TTC549 (cell line): Measurements from ENCODE around the gene HCRT.
"Not testable (repeated sequence)": the region's sequence is repeated elsewhere in the genome, so short reads cannot be mapped to it uniquely, and the experiment has no call there.

ENCODE experiments used
- FAIRE-seq: peaks from 2 replicates; lab custom pipeline; 2012; peaks lifted over from hg19 to GRCh38; lab: Jason Lieb, UNC

Gene HCRT

DNA sequence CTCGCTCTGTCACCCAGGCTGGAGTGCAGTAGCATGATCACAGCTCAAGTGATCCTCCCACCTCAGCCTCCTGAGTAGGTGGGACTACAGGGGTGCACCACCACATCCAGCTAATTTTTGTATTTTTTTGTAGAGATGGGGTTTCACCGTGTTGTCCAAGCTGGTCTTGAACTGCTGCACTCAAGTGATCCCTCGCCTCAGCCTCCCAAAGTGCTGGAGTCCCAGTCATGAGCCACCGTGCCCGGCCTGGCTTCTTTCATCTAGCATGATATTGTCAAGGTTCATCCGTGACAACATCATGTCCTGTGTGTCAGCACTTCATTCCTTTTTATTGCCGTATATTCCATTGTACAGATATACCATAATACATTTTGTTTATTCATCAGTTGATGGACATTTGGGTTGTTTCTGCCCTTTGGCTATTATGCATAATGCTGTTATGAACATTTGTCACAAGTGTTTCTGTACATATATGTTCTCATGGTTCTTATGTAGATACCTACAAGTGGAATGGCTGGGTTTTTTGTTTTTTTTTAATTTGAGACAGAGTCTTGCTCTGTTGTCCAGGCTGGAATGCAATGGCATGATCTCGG, 12.4 kb upstream of the HCRT start:
- no peak for FAIRE-seq

DNA sequence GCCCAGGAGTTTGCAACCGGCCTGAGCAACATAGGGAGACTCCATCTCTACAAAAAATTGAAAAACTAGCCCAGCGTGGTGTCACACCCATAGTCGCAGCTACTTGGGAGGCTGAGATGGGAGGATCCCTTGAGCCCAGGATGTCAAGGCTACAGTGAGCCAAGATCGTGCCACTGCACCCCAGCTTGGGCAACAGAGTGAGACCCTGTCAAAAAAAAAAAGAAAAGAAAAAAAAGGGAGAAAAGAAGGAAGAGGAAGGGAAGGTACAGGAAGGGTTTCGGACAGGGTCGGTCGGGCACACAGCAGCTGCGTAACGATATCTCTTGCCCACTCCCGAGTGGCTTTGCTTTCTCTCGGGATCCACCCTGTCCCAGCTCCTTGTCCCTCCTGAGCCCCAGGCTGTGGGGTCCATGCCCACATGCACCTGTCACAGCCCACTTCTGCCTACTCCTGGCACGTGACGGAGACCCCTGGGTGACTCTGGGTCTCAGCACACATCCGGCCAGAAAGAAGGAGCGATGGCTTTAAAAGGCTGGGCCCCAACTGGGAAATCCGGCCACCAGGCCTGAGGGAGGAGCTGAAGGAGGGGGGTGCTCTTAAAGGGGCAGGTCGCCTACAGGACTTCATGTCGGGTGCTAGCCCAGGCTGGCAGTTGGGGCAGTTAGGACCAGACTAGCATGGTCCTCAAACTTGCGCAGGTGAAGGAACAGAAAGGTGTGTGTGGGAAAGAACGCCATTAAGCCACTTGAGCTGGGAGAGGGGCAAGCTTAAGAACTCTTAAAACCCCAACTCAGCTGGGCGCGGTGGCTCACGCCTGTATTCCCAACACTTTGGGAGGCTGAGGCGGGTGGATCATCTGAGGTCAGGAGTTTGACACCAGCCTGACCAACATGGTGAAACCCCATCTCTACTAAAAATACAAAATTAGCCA, 9.0 kb upstream of the HCRT start, which contains the start of gene GHDC:
TSS of gene GHDC (minus strand) at position 526 of the 931 bp plus-strand sequence. CDS start 913 bp downstream, outside the sequence.
- FAIRE-seq: no peak

DNA sequence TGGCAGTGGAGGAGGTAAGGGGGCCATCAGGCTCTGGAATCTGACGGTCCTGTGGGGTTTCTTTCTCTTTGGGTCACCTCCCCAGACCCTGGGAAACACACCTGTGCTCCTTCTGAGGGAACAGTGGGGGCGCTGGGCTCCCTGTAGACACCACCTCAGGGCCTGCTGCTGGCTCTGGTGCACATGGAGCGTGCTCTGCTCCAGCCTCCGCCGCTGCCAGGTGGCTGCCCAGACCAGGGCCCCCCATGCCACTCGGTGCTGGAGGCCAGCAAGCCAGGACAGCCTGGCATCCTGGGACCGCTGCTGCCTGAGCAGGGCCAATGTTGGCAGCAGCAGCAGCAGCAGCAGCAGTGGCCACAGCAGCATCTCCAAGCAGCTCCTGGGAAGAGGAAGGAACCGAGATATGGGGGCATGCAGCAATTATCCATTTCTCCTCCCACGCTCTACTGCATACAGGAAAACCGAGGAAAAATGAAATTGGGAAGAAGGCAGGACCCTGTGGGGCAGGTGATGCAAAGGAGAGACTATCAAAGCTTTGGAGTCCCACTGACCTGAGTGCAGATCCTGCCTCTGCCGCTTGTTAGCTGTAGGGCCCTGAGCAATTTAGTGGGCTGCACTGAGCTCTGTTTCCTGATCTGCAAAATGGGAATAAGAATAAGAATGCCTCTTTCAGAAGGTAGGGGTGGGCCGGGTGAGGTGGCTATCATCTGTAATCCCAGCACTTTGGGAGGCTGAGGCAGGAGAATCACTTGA, 8.1 kb upstream of the HCRT start:
- FAIRE-seq: no peak

DNA sequence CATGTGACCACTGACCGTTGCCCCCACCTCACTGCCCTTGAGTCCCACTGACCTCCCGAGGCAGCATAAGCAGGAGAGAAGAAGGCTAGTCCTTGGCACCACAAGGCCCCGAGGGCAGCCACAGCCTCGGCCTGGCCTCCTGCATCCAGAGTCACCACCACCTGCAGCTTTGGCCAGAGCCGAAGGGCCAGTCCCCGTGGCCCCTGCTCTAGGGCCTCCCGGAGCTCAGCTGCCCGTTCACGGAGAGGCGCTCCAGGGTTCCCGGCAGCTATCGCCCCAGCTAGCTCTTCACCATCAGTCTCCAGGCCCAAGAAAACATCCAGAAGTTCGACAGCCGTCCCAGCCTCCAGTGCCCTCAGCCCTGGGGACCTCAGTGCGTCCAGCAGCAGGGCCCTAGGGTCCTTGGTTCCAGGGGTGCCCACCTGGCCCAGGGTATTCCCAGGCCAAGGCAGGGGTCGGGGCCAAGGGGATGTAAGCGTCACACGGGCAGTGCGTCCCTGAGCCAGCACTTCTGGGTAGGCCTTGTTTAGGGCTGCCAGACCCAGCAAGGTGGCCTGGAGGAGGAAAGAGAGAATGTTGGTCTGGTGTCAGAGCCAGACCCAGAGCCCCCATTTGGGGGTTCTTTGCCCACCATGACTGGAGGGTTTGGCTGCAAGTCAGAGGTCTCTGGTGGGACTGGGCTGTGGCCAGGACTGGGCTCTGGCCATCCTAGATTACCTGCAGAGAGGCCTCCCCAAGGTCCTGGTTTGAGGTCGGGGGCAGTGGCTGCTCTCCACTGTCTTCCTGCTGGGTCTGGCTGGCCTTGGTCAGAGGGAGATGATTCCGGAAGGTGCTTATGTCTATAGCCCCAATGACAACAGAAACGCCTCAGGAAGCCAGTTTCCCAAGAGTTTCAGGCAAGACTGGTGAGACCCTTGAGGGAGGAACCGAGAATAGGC, 7.2 kb upstream of the HCRT start:
- no peak for FAIRE-seq

DNA sequence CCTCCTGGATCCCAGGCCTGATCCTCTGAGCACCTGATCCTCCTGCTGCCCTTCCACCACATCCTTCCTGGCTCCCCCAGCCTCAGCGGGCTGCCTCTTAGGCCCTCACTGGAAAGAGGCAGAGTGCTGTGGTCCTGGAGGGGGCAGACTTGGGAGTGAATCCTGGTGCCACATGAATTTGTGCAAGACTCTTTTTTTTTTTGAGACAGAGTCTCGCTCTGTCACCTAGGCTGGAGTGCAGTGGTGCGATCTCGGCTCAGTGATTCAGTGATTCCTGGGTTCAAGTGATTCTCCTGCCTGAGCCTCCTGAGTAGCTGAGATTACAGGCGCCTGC, 6.0 kb upstream of the HCRT start:
- FAIRE-seq: no peak

DNA sequence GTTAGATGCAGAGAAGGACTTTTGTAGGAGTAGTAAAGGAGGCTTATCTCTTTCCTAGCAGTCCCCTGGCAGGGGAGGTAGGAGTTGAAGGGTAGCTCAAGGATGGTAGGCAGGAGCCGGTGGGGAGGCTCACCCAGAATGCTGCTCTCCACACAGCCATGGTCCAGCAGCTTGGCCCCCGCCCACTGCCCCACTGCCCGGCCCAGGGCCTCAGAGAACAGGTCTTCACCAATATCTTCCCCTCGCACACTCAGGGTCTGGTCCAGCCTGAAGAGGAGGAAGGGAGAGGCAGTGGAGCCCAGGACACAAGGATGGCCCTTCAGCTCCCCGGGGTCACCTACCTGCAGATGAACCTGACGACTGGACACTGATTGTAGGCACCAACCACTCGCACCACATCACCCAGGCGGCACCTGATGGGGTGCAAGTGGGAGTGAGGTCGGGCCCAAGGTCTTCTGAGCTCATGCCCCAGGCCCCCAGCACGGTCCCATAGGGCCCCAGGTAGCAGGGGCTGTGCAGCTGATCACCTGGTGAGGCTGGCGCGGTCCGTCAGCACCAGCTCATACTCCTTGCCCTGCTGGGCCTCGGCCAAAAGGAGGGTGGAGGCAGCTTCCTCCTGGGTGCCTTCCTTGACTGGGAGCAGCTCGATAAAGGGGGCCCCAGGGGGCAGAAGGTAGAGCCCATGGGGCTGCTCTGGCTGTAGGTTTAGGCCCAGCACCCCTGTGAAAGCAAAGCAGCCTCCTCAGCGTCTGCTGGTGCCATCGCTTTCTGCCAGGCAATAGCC, 5.4 kb upstream of the HCRT start:
- no peak for FAIRE-seq

DNA sequence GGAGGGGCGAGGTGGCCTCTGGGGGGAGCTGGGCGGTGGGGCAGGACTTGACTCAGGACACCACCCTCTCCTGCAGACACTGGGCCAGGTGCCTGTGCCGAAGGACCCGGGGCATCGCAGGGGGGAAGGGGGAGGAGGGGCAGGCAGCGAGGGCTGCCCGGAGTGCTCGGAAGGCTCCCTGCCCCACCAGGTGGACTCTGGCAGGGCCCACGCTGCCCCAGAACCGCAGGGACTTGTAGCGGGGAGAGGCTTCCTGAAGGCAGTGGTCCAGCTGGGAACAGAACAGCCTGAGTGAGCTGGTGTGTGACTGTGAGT, 4.4 kb upstream of the HCRT start:
- FAIRE-seq: no peak

DNA sequence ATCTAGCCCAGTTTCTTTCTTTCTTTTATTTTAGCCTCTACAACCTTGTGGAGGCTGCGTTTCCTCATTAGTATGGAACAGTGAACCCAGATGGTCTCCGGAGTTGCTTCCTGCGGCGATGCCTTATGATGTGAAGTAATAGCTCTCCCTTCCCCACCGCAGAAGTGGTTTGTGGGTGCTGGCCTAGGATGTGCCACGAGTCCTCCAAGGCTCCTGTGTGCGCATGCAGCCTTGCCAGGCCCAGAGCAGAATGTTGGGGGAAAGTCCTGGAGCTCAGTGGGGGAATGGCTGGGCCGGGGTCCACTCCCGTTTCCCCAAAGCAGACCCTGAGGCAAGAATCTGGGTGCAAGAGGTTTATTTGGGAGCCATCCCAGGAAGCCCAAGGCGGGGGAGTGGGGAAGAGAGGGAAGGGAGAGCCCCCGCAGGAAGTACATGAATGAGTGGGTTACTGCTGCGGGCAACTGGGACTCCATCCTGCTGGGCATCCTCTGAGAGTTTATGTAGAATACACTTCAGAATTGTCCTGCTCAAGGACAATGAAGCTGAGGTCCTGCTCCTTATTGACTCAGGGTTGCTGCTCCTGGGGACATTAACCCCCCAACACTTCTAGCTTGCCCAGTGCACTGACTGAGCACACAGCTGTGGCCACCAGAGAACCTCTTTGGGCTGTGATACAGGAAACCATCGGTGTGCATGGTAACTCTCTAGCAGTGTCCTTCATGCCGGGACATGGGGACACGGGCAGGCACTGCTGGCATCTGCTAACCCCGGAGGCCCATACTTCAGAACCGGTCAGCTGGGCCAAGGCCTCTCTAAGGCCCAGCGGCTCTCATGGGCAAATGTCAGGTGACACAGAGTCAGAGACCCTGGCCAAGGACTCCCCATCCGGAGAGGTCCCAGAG, 3.7 kb upstream of the HCRT start:
- no peak for FAIRE-seq

DNA sequence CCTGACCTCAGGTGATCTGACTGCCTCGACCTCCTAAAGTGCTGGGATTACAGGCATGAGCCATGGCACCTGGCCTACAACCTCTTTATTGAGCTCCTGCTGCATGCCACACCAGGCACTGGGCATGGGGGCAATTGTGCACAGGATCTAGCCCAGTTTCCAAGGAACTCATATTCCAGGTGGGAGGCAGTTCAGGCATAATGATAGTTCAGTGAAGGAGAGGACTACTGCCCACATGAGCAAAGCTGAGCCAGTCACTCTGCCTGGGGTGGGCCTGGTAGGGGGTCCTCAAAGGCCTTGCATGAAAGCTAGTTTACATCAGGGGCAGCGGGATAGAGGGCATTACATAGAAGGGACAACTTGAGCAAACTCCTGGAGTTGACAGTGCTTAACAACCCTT, 2.6 kb upstream of the HCRT start:
- FAIRE-seq: no peak

DNA sequence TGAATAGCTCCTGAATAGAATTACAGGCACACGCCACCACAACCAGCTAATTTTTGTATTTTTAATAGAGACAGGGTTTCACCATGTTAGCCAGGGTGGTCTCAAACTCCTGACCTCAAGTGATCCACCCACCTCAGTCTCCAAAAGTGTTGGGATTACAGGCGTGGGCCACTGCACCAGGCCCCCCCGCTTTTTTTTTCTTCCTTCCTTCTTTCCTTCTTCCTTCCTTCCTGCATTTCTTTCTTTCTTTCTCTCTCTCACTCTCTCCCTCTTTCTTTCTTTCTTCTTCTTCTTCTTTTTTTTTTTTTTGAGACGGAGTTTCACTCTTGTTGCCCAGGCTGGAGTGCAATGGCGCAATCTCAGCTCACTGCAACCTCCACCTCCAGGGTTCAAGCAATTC, 939 bp upstream of the HCRT start:
- not testable (repeated sequence) for FAIRE-seq

DNA sequence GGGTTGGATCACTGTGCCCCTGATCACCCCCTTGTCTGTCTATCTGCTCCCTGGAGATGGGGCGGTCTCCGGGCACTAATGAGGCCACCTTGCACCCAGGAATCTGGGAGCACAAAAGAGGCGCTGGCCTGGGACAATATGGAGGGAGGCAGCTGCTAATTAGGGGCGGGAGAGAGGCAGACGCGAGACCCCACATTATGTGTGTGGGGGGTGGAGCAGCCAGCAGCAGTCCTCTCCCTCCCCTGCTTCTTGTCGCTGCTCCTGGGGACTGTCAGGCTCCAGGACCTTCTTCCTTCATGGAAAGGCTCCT, 324 bp upstream of the HCRT start:
- no peak for FAIRE-seq

DNA sequence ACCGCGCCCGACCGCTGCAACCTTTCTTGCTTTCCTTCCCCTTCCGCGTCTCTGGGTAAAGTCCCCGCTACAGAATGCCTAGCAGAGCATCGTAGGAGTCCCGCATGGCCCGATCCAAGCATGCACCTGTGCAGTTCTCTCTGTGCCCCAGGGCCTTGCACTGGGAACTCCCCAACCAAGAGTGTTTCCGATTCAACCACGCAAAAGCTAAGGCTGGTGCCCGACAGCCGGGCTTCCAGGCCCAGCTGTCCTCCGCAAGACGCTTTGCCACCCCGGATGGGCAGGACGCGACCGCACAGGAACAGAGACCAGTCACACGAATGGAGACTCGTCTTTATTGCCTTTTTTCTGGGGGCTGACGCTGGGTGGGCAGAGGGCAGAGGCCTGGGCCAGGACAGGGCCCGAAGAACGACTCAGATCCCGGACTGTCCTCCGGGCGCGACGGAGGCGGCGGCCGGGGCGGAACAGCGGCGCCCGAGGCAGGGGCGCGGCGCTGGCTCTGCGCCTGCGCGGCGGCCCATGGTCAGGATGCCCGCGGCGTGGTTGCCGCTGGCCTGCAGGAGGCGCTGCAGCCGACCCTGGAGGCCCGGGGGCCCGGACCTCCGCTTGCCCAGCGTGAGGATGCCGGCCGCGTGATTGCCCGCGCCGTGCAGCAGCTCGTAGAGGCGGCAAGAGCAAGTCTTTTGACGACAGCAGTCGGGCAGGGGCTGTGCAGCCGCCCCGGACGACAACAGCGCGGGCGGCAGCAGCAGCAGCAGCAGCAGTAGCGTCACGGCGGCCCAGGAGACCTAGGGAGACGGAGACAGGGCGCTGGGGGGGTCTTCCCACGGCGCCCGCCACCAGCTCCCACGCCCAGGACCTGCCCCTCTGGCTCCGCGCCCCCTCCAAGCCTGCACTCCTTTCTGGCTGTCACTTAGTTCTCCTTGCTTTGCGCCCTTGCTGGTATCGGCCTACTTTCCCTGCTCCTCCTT, 1.2 kb downstream of the HCRT start:
- no peak for FAIRE-seq

DNA sequence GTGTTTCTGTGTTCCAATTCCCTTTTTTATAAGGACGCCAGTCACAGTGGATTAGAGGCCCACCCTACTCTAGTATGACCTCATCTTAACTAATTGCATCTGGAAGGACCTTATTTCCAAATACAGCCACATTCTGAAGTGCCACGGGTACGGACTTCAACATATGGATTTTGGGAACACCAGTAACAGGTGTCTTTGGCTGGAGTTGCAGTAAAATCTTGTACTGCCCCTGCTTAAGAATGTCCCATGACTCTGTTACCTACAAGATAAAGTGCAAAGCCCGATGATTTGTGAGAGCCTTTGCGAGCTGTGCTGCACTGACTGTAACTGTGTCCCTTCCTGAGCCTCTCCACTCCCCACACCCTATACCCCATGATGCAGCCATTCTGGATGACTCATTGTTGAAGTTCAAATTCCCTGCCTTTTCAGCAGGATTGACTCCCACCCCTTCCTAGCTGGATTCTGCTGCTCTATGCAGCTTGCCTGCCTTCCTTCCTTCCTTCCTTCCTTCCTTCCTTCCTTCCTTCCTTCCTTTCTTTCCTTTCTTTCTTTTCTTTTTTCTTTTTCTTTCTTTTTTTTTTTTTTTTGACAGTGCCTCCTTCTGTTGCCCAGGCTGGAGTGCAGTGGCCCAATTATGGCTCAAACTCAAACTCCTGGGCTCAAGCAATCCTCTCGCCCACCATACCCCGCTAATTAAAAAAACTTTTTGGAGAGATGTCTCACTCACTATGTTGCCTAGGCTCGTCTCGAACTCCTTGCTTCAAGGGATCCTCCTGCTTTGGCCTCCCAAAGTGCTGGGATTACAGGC, 2.1 kb downstream of the HCRT start:
- FAIRE-seq: no peak

DNA sequence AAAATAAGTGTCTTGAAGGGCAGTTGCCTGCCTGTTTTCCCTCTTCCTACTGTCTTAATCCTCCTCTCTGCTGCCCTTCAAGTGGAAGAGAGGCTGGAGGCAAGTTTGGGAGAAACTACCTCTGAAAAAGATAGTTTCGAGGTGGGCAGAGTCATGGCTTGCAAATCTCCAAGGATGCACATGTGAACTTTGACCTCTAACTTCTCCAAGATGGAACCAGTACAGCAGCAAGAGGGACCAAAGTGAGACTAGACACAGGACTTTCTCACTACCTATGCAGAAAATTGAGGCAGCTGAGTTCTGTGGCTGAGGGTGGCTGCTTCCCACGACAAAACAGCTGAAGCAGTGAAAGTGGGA, 3.4 kb downstream of the HCRT start:
- no peak for FAIRE-seq

DNA sequence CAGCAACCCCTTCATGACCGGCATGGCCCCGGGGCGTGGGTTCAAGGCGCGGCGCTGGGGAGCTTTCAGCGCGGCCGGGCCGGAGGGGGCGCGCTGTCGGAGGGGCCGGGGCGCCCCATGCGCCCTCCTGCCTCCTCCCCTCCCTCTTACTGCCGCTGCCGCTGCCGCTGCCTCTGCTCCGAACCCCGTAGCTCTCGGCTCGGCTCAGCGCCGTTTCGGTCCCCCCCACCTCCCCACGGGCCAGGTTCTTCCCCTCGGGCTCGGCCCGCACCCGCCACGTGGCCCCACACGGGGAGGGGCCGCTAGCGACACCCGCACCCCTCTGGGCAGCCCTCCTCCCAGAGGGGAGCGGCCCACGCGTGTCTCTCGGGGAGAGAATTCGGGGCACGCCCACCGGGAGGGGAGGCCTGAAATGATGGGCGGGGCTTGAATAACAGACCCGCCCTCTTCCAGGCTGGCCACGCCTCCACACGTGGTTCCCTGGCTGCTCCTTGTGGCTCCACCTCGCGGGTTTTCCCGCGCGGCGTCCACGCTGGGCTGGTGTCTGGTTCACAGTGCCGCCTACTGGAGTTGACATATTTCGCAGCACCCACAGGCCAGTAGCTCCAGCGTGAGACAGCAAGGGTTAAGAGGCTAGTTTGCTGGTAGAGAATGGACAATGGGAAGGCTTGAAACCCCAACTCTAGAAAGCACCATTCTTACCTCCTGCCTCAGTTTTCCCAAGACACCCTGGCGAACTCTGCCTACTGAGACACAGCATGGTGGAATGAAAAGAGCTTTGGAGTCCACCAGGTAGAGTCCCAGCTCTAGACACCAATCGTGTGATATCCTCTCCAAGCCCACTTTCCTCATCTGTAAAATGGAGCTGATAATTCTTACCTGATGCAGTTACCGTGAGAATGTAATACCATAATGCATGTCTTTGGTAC, 4.1 kb downstream of the HCRT start, which contains the start of gene KCNH4:
TSS of gene KCNH4 (minus strand) at position 221 of the 929 bp plus-strand sequence. CDS start at position 24, 197 bp downstream.
- no peak for FAIRE-seq

DNA sequence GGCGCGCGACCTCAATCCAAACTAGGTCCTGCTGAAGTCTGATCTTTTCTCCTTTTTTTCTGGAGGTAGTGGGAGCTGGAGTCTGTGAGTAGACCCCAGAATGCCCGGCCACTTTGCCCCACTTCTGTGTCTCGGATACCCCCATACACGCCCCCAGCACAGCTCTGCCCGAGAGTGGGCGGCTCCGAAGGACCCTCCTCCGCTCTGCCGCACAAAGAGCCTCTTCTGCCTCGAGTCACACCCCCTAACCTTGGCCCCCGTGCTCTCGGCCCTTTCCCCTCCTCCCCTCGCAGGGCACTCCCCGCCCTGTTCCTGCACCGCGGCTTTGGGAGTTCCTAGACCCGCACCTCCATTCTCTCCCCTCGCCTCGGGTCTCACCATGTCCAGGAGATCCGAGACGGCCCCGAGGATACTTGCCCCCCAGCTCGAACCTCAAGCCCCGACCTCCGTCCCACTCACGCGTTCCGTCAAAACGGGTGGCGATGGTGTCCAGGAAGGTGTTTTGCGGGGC, 4.8 kb downstream of the HCRT start:
- no peak for FAIRE-seq

DNA sequence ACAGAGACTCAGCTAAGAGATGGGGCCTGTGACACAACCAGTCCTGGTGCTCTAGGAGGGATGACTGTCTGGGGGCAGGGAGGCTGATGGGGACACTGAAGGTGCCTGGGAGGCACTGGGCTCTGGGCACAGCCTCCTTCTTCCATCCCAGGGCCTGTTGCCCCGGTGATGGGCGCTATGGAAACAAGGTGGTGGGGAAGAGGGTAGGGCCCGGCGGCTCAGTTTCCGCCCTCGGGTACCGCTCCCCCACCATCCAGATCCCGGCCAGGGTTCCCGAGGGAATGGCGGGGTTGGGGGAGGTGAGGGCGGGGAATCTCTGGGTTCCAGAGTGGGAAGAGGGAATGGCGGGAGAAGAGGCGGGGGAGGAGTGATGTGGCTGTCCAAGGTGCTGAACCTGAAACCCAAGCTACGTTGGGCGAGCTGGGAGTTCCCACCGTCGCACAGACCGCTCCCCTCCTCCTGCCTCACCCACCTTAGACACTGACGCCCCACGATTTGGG, 5.3 kb downstream of the HCRT start:
- no peak for FAIRE-seq
